Fibroblast of skin of left biceps (primary cell): ENCODE measurements around the gene GMDS.
"Not testable (repeated sequence)": the region's sequence is repeated elsewhere in the genome, so short reads cannot be mapped to it uniquely, and the experiment has no call there.

Experiments
- DNase-seq, 2 experiments: peaks; one replicate each; pipeline ENCODE4 v3.0.0-alpha.2; 2013; ENCODE audit warnings: low read depth in 2 of 2

Gene GMDS

DNA sequence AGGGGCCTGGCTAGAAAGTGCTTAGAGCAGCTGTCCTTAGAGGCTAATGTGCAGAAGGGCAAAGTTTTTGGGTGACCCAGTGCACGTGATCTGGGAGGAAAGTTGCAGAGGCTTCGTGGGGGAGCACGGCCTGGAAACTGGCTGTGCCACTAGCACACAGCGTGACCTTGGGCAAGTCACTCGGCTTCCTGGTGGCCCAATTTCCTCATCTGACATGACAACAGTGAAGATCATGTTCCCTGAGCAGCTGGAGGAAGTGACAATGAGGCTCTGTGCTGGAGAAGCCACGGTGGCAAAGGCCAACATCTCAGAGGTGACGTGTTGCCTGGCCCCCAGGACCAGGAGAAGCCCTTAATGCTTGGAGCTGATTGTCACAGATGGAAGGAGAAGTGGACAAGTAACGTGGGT, 536.2 kb downstream of the GMDS start:
- no peak for DNase-seq

DNA sequence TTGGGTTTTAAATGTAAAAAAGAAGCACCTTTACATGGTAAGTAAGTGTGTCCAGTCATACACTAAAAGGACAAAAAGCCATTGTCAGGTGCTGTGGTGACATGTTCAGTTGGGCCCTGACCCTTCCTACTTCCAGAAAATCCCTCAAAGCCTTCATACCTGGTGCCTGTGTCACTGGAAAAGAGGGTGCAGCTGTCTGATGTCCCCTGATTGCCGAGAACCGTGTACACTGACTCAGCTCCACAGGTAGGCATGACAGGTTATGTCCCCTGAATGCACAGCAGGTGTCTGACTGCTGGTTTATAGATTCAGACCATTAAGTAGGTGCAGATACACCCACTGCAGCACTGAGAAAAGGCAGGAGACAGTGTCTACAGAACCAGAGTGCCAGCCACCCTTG, 536.6 kb downstream of the GMDS start:
- DNase-seq = no peak

DNA sequence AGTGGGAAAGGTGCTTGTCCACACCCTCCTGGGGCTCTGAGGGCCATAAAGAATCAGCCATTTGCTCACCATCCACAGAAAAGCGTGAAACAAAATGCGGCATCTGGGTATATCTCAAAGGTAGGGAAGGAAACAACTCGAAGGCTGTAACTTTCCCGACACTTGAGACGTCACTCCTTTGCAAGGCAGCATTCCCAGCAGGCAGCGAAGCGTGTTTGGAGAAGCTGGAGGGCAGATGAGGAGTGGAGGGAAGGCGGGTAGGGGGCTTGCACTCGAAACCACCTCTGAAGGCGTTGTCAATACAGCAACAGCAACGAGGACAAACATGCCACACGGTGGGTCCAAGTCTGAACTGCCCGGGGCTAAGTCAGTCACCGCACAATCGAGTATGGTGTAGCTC, 537.3 kb downstream of the GMDS start:
- DNase-seq = no peak

DNA sequence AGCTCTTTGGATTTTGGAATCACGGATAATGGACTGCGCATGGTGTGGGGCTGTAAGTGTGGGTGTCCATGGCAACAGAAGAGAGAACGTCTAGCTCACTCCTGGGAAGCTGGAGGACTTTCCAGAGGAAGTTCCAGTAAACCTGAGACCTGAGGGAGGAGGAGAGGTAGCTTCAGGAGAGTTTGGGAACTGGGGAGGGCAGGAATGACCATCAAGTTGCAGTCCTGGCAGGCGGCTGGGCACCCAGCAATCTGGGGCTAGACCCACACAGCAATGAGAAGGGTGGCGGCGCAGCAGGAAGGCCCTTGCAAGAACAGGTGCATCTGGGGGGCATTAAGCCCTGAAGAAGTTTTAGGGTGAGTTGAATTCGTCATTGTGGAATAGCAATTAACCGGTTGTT, 539.8 kb downstream of the GMDS start:
- DNase-seq = no peak

DNA sequence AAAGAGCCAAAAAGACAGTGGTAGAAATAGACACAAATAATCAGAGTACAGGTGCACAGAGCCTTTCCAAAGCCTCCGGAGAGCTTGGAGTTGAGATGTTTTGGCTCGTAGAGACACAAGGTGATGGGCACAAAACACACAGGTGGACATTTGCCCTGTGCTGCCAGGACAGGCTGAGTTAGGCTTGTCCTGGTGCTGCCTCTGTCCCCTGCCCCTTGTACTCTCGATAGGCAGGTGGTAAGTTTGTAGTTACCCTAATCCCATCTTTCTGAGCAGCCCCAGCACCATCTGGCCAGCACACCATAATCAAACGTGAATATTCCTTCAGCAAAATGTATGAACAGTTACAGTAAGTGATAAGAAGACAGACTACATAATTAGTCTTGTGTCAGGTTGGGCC, 540.2 kb downstream of the GMDS start:
- no peak for DNase-seq

DNA sequence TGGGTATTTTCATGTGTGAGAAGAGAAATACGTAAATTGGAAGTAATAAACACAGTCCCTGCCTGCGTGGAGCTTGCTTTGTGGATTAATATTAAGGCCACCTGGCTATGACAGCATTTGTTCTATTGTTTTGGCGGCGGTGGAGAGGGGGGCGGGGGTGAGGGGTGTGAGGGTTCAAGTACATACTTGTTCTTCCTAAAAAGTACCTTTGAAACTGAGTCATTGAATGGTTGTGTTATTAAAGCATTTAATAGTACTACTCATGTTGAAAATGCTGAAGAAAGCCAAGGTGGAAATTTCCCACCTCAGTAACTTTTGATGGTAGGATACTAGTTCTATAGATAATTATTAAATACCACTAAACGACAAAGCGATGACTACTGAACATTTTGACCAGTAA, 540.7 kb downstream of the GMDS start:
- DNase-seq = no peak

DNA sequence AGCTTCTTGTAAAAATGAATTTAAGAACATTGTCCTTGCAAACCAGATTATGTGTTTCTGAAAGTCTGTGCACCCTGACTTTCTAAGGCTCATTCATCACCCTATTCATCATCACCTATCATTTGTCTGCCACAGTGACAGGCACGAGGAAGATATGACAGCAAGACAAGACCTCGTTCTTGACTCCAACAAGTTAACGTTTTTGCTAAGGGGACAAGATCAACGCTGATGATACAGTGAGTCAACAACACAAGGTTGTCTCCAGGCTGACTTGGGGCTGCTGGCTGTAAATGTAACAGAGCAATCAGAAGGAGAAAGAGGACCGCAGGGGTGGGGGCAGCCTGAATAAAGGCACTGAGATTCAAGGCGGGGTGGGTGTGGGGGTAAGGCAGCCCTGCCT, 541.5 kb downstream of the GMDS start:
- DNase-seq = no peak

DNA sequence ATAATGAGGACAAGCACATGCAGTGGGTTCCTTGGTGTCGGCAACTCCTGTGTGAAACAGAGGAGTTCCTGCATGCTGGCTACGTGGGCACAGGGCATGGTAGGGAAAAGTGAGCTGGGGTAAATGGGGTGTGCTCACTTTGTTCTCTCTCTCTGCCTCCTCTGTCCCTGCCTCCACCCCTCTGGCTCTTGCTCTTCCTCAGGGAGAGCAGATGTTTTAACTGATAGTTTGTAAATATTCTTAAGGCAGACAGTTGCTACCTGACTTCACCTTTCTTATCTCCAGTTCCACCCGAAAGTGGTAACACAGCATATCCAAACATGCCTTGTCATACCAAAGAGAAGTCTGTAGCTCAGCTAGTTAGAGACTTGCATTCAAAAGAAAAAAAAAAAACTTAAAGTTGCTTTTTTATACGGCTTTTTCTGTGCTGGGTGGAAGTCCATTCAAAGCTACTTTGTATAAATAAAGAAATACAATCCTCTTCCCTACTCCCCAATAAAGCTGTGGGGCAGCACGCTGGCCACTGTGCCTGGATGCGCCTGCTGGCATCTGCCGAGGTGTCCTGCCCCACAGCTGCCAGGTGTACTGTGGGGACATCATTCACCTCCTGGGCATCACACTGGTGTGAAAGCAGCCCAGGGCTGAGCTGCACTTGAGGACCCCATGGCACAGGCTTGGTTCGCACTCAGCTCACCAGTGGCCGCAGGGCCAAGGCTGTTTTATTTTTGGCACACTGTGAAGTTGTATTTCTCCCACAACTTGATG, 542.1 kb downstream of the GMDS start:
- DNase-seq = no peak

DNA sequence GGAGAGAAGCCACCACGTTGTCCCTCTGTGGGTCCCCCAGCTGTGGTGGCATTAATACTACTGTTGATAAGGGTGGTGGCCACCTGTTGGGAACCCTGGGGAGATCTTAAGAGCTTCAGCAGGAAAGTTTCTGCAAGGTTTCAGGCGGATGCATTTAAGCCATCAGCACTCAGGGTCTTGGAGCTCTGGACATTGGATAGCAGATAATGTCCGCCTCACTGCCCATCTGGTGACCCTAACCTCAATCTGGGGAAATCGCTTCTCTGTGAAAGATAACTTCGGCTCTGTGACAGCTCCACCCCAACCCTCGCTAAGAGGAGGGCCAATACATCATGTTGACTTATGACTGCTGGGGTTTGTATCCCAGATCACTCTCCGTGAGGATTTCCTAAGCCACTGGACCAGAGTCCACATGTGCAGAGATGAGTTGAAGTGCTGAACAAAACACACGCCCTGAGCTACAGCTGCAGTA, 542.8 kb downstream of the GMDS start:
- no peak for DNase-seq

DNA sequence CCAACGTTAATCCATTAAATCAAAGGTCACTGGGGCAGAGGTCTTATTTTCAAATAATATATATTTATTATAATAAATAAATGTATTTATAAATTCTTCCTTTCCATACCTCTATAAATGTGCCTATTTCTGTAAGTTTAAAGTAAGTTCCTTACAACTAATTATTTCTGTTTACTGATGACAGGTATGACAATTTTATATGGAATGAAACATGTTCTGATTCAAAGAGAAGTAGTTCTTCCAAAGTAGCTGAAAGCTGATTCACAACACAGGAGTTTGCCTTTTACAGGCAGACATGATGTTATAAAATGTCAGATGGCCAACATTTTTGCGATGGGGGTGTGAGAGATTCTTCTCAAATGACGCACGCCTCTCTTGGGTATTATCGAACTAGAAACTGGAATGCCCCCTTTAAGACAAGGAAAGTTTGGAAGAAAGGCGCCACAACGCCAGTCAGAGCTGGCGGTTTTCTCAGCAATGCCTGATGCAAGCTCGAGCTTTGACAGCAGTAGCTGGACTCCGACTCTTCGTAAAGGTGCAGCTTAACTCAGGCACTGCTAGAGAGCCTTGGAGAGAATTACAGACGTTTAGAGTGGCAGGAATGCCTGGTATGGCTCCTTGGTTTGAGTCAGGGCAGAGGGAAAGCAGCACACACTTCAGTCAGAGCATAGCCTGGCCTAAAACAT, 543.6 kb downstream of the GMDS start:
- peak; percentile 95 to 96 for DNase-seq

DNA sequence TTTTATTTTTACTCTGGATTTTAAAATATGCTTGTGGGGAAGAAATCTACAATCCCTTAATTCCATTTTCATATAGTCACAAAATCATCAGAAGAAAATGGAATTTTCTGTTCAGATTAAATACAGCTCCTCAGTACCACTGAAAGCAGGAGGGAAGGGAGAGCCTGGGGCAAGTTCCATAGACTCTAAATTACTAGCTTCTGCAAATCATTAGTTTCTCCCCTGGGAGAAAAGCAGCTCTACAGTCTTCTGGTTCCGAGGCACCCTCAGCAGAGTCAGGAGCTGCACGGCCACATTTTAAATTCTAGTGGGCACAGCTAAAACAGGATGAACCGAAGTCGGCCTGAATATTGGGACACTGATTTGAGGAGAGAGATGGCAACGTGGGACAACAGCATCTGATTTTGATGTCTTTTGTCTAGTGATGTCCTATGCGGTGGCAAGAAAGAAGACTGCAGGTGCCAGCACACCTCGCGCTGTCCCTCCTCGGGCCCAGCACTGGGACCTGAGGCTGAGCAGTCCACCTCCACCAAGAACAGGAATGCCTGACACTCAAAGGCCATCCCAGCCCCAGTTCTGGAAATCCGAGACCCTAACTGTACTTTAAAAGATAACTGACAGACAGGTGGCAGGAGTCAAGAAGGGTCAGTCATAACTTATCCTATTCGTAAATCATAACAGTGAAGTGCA, 545.0 kb downstream of the GMDS start:
- no peak for DNase-seq

DNA sequence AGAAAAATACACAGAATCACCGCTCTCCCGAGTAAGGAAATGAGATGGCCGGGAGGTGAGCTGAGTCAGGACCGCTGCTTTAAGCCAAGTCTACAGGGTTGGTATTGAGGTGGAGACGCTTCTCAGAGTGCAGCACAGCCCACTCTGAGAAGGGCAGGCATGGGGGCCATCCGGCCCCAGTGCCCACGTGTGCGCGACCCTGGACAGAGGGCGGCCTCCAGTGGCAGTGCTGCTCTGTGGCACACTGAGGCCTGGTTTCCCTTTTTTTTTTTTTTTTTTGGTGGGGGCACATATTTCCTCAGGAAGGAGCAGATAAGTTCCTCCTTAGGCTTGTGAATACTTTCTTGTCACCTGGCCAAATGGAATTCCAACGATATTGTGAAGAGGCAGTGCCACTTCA, 546.9 kb downstream of the GMDS start:
- DNase-seq = no peak

DNA sequence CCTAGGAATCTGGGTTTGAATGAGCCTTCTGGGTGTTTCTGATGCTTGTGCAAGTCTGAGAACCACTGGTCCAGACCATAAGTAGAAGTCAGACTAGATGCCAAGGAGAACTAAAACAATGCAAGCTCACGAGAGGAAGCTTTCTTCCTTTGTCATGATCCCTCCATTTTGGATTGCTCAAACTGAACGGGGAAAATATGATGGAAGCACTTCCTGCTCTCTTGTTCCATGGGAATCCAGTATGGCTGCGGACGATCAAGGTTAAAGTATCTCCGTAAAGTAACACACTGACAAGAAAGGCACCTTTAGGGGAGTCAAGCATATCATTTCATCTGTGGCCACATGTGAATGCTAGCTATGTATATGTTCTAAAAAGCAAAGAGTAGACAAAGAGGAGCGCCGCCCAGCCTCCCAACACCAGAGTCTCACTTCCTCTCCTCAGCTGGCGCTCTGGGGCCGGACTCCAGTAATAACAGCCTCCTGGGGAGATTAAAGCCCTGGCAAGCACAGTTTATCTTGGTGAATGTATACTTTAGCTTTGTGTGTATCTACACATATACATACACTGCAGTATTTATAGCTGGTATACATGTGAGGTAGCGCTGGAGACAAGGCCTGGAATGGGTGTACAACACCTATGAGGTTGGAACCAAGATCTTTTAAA, 547.6 kb downstream of the GMDS start:
- no peak for DNase-seq

DNA sequence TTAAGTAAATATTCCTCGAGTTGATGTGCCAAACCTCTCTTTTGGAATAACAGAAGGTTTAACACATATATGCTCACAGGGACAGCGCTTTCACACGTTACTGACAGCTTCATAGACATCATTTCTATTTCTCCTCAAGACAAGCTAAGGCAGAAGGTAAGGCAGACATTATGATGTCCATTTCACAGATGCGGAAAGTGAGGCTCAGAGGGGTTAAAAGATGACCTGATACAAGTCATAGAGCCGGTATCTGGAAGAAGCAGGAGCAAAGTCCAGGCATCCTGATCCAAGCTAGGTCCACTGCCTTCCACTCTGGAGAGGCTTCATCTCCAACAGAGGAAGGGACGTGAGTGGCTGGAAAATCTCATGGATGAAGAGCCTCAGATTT, 548.9 kb downstream of the GMDS start:
- no peak for DNase-seq

DNA sequence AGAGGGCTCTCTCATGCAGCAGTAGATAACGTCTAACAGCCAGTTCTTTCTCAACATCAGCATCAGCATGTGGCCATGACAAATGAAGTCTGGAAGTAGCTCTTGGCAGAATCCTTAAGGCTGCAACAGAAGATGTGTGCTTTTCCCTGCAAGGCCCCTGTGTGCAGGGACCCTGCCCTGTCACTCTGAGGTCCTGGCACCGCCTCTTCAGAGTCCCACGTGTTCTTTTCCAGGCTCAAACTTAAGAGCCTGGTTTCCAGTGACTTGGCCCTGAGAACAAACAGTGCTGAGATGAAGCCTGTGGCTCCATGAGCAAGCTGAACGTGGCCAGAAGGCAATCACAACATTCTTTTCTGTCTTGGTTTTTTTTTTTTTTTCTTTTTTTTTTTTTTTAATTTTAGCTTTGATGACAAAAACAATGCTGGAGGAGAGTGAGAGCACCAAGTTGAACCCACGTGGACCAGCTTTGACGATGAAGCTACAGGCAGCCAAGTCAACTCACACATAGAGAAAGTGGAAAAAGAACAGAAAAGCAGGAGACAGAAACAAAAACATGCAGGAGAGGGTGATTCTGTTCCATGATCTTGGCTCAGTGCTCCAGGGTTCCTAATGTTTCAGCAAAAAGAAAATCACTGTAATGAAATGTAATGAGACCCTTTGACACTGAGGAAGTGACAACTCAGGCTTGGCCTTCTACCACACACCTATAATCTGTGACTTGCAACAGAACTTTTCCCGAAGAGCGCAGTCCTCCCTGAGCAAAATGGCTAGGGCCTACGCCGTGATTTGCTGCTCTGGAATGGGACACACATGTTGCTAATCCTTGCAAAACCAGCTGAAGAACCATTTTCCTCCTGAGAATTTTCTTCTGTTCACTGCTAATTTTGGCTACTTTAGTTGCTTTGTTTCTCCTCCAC, 549.6 kb downstream of the GMDS start:
- no peak for DNase-seq

DNA sequence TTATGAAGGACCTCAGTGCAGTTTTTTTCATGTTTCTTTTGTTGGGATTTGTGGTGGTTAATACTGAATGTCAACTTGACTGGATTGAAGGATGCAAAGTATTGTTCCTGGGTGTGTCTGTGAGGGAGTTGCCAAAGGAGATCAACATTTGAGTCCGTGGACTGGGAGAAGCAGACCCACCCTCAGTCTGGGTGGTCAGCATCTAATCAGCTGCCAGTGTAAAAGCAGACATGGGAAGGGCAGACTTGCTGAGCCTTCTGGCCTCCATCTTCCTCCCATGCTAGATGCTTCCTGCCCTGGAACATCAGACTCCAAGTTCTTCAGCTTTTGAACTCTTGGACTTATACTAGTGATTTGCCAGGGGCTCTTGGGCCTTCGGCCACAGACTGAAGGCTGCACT, 553.6 kb downstream of the GMDS start:
- not testable (repeated sequence) for DNase-seq

DNA sequence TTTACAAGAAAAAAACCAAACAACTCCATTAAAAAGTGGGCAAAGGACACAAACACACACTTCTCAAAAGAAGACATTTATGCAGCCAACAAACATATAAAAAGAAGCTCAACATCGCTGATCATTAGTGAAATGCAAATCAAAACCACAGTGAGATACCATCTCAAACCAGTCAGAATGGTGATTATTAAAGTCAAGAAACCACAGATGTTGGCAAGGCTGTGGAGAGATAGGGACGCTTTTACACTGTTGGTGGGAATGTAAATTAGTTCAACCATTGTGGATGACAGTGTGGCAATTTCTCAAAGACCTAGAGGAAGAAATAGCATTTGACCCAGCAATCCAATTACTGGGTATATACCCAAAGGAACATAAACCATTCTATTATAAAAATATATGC, 554.7 kb downstream of the GMDS start:
- not testable (repeated sequence) for DNase-seq

DNA sequence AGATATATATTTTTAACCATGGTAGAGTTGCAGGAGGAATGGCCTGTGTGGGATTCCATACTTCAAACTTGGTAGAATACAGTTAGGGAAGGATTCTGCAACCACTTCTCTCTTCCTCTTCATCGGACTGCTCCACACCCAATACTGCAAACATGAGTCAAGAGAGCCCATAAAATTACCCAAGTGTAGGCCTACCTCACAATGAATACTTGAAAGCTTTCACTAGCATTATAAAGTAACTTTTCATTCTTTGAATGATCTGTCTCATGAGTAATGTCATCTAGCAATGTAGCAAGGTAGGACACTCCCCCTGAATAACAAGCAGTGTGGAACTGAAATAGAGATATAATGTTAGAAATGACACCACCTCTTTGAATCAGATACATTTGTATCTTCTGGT, 556.3 kb downstream of the GMDS start:
- no peak for DNase-seq

DNA sequence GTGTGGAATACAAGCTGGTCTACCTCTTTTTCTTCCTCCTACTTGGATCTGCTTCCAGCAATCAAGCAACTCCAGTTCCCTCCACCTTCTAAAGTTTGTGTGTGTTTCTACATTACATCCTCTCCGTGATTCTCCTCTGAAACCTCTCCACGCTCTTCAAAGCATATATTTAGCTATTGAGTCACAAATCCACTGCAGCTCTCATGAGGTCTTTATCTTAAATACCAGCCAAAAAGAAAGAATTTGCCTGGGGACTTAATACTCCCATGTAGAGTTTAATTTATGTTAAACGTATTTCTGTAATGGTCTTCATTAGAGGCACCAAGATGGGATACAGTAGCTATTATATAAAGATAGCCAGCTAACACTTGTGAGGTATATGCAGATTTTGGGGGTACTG, 557.0 kb downstream of the GMDS start:
- no peak for DNase-seq

DNA sequence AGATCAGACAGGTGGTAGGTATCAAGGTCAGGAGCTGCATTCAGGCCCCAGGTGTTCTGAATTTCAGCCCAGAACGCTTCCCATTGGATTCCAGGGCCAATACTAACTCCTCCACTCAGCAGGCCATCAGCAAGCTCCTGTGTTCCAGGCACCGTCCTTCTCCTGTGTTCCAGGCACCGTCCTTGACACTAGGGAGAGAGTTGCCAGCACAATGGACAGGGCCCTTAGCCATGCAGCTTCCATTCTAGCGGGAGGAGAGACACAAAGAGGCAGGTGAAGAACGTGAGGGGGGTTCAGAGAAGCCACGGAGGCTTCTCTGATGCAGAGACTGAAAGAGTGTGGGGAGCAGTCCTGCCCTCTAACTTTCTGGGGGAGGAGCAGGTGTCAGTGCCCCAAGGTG, 558.0 kb downstream of the GMDS start:
- no peak for DNase-seq
